Astrocyte (in vitro differentiated cells and primary cell): ENCODE results near the gene PCDH10. TPM values are rescaled to one million over a fixed set of nuclear protein-coding genes. Genes with fewer than 3 reads are reported as not detected.

Experiments
- DNase-seq: peaks from one replicate; pipeline ENCODE4 v3.0.0-alpha.2; 2010; ENCODE audit warnings: low read depth
- FAIRE-seq: peaks from 2 replicates; lab custom pipeline; 2011; peaks lifted over from hg19 to GRCh38; lab: Jason Lieb, UNC
- H2AFZ ChIP-seq: 2 replicates; pipeline ENCODE4 v1.6.0; 2012; ENCODE audit warnings: low read depth, low read length, inconsistent platforms
- H3K27ac ChIP-seq: 2 replicates; pipeline ENCODE4 v1.5.1; 2011; ENCODE audit warnings: low read depth, low read length, inconsistent platforms
- H3K27me3 ChIP-seq: 2 replicates; pipeline ENCODE4 v1.6.0; 2011; ENCODE audit warnings: low read length, inconsistent platforms; ENCODE audit not compliant: insufficient read depth
- H3K36me3 ChIP-seq: 2 replicates; pipeline ENCODE4 v1.5.1; 2011; ENCODE audit warnings: low read length, inconsistent platforms; ENCODE audit not compliant: insufficient read depth
- H3K4me1 ChIP-seq: 2 replicates; pipeline ENCODE4 v1.5.1; 2011; ENCODE audit warnings: low read length, inconsistent platforms; ENCODE audit not compliant: insufficient read depth
- H3K4me2 ChIP-seq: 2 replicates; pipeline ENCODE4 v1.6.0; 2012; ENCODE audit warnings: low read length, inconsistent platforms
- H3K4me3 ChIP-seq: 2 replicates; pipeline ENCODE4 v1.5.1; 2011; ENCODE audit warnings: low read depth, mild to moderate bottlenecking, low read length, inconsistent platforms; ENCODE audit not compliant: insufficient read depth
- H3K79me2 ChIP-seq: 2 replicates; pipeline ENCODE4 v1.6.0; 2012; ENCODE audit warnings: mild to moderate bottlenecking, low read length, inconsistent platforms; ENCODE audit not compliant: insufficient read depth
- H3K9ac ChIP-seq: 2 replicates; pipeline ENCODE4 v1.6.0; 2012; ENCODE audit warnings: mild to moderate bottlenecking, low read length, inconsistent platforms
- H3K9me3 ChIP-seq: 2 replicates; pipeline ENCODE4 v1.5.1; 2012; ENCODE audit warnings: low read depth, mild to moderate bottlenecking, low read length, inconsistent platforms; ENCODE audit not compliant: insufficient read depth
- H4K20me1 ChIP-seq: 2 replicates; pipeline ENCODE4 v1.6.0; 2012; ENCODE audit warnings: low read length, inconsistent platforms; ENCODE audit not compliant: insufficient read depth
- H3K27ac Mint-ChIP-seq: one replicate; pipeline ENCODE4 v1.8.0; 2021; ENCODE audit warnings: mild to moderate bottlenecking, mixed read lengths; ENCODE audit not compliant: unreplicated experiment
- H3K27me3 Mint-ChIP-seq: one replicate; pipeline ENCODE4 v1.8.0; 2021; ENCODE audit warnings: low read depth, mixed read lengths; ENCODE audit not compliant: unreplicated experiment
- H3K36me3 Mint-ChIP-seq: one replicate; pipeline ENCODE4 v1.8.0; 2021; ENCODE audit warnings: low read depth, mixed read lengths; ENCODE audit not compliant: unreplicated experiment
- H3K4me1 Mint-ChIP-seq: one replicate; pipeline ENCODE4 v1.8.0; 2021; ENCODE audit warnings: low read depth, mixed read lengths; ENCODE audit not compliant: unreplicated experiment
- H3K4me3 Mint-ChIP-seq: one replicate; pipeline ENCODE4 v1.8.0; 2021; ENCODE audit warnings: mild to moderate bottlenecking, moderate library complexity, mixed read lengths; ENCODE audit not compliant: unreplicated experiment
- H3K9me3 Mint-ChIP-seq: one replicate; pipeline ENCODE4 v1.8.0; 2021; ENCODE audit warnings: mild to moderate bottlenecking, mixed read lengths; ENCODE audit not compliant: unreplicated experiment
- CTCF ChIP-seq: IDR thresholded peaks from 2 replicates; pipeline ENCODE4 v1.5.1; 2011; ENCODE audit warnings: low read depth, mild to moderate bottlenecking, inconsistent platforms, low read length, moderate library complexity; ENCODE audit not compliant: insufficient read depth
- EZH2 ChIP-seq: IDR thresholded peaks from 2 replicates; pipeline ENCODE4 v1.6.1; 2012; ENCODE audit warnings: mild to moderate bottlenecking, low read length, inconsistent platforms; ENCODE audit not compliant: insufficient read depth
- total RNA-seq: library from RNA; stranded (reverse); gene quantifications from 2 replicates; pipeline ENCODE4 v1.2.1, GENCODE V29; 2021

Gene PCDH10
- total RNA-seq, 1 donor from 2014 or later: 12.5 TPM

GRCh38 chr4:133188433-133189146, 39.5 kb downstream of the PCDH10 start:
- H3K27me3 Mint-ChIP-seq: no peaks in the 10 kb centered on the region
- no peak for FAIRE-seq

GRCh38 chr4:133189147-133189517, 40.0 kb downstream of the PCDH10 start:
- no peak overlapping the region for H2AFZ ChIP-seq
- no peaks in the 10 kb centered on the region for H3K36me3 ChIP-seq
- Mint-ChIP-seq H3K36me3 (no peaks in the 10 kb centered on the region), H3K4me3 (no peak overlapping the region), H3K9me3 (no peaks in the 10 kb centered on the region), H3K4me1 (no peaks in the 10 kb centered on the region), H3K27ac (no peak overlapping the region), H3K27me3 (no peaks in the 10 kb centered on the region)
- FAIRE-seq: no peak
- no peak overlapping the region for H3K4me3 ChIP-seq
- H3K9ac ChIP-seq: no peak overlapping the region
- H3K79me2 ChIP-seq: no peaks in the 10 kb centered on the region
- DNase-seq: no peak
- TF ChIP-seq CTCF: no peak
- no peak for TF ChIP-seq EZH2
- no peaks in the 10 kb centered on the region for H3K9me3 ChIP-seq
- H3K27ac ChIP-seq: no peak overlapping the region
- peaks cover 9% of the 10 kb centered on the region for H3K4me1 ChIP-seq
- no peaks in the 10 kb centered on the region for H3K27me3 ChIP-seq
- no peaks in the 10 kb centered on the region for H4K20me1 ChIP-seq
- no peak overlapping the region for H3K4me2 ChIP-seq

More at GRCh38 chr4:133188433-133189146, 39.5 kb downstream of the PCDH10 start:
- no peak for DNase-seq
- Histone ChIP-seq H3K79me2 (no peaks in the 10 kb centered on the region), H3K9ac (no peak overlapping the region), H2AFZ (no peak overlapping the region), H3K4me2 (no peak overlapping the region), H3K27ac (no peak overlapping the region), H3K4me3 (no peak overlapping the region), H3K36me3 (no peaks in the 10 kb centered on the region), H4K20me1 (no peaks in the 10 kb centered on the region), H3K4me1 (peaks cover 9% of the 10 kb centered on the region), H3K27me3 (no peaks in the 10 kb centered on the region), H3K9me3 (no peaks in the 10 kb centered on the region)
- Mint-ChIP-seq H3K27ac (no peak overlapping the region), H3K9me3 (no peaks in the 10 kb centered on the region), H3K36me3 (no peaks in the 10 kb centered on the region), H3K4me1 (no peaks in the 10 kb centered on the region), H3K4me3 (no peak overlapping the region)
- TF ChIP-seq EZH2 (no peak), CTCF (no peak)

GRCh38 chr4:133190098-133190497, 41.0 kb downstream of the PCDH10 start:
- Histone ChIP-seq H3K79me2 (no peaks in the 10 kb centered on the region), H3K4me3 (no peak overlapping the region), H3K9me3 (no peaks in the 10 kb centered on the region), H3K36me3 (no peaks in the 10 kb centered on the region), H3K4me2 (no peak overlapping the region), H3K27me3 (no peaks in the 10 kb centered on the region), H3K9ac (no peak overlapping the region), H3K27ac (no peak overlapping the region), H2AFZ (no peak overlapping the region), H3K4me1 (peaks cover 9% of the 10 kb centered on the region), H4K20me1 (no peaks in the 10 kb centered on the region)
- no peak for TF ChIP-seq EZH2
- TF ChIP-seq CTCF: no peak
- no peaks in the 10 kb centered on the region for H3K9me3 Mint-ChIP-seq
- no peak overlapping the region for H3K27ac Mint-ChIP-seq
- DNase-seq (no peak), FAIRE-seq (no peak)
- H3K4me3 Mint-ChIP-seq: no peak overlapping the region
- no peaks in the 10 kb centered on the region for H3K4me1 Mint-ChIP-seq
- H3K27me3 Mint-ChIP-seq: no peaks in the 10 kb centered on the region
- H3K36me3 Mint-ChIP-seq: no peaks in the 10 kb centered on the region
